NCI-H460 (cell line): ENCODE results near the gene LYPD3. TPM values are rescaled to one million over a fixed set of nuclear protein-coding genes. Genes with fewer than 3 reads are reported as not detected.
"Not testable (repeated sequence)": the region's sequence is repeated elsewhere in the genome, so short reads cannot be mapped to it uniquely, and the experiment has no call there.

Experiments
- DNase-seq: peaks from one replicate; pipeline ENCODE4 v3.0.0-alpha.2; 2016; ENCODE audit warnings: low read depth; ENCODE audit errors: extremely low read depth
- total RNA-seq: library from RNA; depleted of rRNA; stranded (reverse); fragments of >200 nt; shearing (Covaris generic); gene quantifications from 2 replicates; pipeline ENCODE4 v1.2.3, GENCODE V29; 2014

The LYPD3 gene
- total RNA-seq, 1 experiment from 2014 or later = 0.05 TPM

DNA sequence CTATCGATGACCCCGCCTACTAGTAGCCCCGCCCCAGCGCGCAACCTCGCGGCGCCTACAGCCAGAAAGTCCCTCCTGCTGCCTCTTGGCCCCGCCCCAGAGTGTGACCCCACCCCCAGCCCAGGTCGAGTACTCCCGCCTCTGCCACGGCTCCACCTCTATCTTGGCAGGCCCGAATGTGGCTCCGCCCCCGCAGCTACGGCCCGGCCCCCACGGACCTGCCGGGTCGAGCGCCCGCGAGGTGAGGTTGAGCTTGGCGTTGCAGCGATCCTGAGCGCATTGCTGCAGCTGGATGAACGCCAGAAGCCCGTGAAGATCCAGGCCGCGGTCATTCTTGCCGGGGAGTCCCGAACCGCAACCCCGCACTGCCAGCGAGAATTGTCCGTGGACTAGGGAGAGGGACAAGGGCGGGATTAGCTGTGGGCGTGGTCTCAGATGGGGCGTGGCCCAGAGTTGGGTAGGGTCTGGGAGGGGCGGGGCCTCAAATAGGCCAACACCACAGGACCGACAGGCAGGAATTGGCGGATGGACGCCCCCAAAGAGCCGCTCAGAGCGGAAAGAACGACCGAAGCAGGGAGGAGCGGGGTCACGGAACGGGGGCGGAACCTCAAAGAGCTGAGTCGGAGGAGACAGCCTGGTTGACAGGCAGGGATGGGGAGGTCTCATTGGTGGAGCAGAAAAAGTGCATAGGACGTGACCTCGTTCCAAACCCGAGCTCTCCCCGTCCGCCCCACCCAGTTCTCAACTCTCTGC lies 1.9 kb downstream of the LYPD3 start:
- DNase-seq = peak; percentile 91

DNA sequence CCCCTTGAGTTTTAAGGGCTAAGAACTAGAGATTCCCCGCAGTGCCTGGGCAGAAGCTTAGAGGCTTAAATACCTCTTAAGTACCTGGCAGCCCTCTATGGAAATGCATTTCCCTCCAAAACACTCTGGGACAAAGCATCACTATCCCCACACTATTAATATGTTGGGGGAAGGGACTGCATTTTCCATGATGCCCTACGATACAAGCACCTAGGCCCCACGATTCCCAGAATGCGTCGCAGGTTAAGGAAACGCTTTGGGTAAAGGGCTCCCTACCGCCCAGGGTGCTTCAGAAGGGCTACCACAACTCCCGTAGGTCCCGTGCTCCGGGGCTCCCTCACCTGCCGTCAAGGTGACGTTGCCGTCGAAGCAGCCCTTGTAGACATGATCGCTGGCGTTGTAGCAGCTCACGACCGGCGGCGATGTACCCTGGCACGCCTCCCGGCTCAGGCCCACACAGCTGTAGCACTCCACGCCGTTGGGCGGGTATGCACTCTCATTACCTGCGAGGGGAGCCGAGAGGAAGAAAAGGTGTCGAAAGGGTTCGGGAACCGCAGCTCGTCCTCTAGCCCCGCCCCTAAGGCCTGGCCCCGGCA lies 2.5 kb downstream of the LYPD3 start:
- DNase-seq = no peak

DNA sequence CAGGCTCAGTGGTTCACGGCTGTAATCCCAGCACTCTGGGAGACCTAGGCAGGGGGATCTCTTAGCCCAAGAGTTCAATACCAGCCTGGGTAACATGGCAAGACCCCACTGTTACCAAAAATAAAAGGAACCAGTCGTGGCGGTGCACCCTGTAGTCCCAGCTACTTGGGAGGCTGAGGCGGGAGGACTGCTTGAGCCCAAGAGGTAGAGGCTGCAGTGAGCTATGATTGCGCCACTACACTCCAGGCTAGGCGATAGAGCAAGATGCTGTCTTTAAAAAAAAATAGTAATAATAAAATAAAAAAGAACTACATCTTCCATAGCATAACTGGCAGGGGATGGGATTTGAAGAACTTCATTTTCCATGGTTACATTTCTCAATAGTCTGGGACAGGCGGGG lies 3.0 kb downstream of the LYPD3 start:
- no peak for DNase-seq

DNA sequence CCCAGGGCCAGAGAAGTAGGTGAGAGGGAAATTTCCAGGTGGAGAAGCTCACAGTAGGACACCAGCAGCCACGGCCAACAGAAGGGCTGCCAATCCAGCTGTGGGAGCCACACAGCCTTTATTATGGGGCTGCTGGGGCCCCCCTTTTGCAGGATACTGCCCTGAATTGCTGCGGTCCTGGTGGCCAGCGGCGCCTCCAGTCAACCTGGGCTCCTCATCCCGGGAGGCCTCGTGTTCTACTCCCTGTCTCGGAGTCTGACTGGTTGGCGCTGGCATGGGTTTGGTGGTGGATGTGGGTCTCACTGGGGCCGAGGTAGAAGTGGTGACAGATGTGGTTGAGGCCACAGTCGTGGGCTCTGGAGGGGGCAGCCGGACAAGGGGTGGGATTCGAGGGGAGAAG lies 4.1 kb downstream of the LYPD3 start:
- DNase-seq = no peak

DNA sequence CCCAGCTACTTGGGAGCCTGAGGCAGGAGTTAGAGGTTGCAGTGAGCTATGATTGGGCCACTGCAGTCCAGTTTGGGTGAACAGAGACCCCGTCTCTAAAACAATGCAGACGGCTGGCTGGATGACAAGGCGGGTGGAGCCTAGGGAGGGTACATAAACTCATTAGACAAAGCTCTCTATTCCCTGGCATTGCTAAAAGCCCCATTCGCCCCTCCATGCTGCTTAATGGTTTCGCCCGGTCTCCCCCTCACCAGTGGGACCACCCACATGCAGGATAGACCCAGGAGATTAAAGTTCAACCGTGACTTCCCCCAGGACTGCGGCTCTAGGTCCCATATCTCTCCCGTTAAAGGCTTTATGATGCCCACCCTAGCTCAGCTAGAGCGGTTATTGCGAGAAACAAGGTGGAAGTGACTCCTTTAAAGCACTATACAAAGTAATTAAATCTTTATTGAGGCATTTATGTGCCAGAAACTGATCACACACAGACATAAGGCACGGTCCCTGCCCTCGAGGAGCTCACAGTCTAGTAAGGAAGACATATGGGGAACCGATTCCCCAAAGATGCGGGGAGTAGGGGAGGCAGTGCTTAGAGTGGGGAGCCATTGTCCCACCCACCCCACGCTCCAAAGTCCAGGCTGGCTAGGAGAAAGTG lies 4.9 kb downstream of the LYPD3 start:
- DNase-seq = no peak

DNA sequence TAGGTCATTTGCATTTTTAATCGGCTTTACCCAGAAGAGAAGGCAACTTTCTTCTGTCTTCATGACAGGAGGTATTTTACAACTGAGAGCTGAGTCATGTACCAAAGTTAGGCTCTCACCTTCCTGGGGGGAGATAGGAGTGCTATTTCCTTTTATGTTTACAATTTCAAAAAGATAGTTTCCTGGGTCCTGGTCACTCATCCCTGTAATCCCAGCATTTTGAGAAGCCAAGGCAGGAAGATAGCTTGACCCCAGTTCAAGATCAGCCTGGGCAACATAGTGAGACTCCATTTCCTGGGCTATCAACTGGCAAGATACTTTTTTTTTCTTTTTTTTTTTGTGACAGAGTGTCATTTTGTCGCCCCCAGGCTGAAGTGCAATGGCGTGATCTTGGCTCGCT lies 7.6 kb downstream of the LYPD3 start:
- no peak for DNase-seq

DNA sequence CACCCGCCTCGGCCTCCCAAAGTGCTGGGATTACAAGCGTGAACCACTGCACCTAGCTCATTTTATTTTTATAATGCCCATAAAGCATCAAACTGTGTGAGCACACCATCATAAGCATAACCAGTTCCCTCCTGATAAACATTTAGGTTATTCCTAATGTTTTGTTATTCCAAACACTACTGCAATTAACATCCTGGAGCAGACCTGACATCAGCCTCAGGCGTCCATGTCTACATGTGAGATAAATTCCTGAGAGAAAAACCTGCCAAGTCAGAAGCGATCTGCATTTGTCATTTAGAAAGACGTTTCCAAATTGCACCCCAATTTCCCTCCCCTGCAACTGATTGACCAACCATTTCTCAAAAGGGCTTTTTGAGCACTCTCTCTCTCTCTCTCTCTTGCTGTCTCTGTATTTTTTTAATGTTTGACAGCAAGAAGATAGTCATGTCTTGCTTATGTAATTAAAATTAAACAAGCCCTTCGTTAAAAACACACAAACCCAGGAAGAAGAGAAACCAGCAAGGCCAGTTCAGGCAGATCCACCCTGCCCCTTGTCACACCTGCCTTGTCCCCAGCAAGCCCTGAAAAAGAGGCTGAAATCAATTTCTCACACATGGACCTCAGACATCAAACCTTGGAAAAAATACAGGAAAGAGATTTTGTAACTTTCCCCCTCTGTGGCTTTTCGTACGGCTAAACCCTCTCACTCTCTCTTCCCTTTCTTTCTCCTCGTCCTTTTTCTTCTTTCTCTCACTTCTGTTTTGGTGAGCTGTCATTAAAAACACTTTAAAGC lies 9.9 kb downstream of the LYPD3 start:
- DNase-seq = no peak

DNA sequence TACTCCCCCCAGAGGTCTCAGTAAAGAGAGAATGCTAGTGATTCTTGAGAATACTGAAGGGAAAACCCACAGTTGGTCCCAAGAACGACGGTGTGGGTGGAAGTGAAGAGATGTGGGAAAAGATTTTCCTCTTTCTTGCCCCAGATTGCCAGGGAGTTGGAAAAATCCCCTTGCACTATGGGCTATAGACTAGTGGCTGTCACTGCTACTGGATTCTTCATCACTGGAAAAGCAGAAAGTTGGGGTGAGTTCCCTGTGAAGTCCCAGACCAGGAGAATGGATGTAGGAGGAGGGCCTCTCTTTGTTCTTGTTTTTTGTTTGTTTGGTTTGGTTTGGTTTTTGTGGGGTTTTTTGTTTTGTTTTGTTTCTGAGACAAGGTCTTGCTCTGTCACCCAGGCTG lies 11.4 kb downstream of the LYPD3 start:
- no peak for DNase-seq

DNA sequence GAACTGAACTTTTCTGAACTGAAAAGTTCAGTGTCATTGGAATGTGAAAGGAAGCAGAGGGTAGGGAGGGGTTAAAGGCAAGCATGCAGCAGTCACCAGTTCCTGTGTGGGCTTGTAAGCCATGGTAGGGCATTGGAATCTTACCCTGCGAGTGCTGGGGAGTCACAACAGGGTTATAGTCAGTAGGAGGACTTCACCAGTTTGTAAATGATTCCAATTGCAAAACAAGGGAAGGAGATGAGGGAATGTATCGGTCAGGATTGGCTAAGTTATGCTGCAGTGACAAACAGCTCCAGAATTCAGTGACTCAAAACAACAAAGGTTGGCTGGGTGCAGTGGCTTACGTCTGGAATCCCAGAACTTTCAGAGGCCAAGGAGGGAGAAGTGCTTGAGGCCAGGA lies 12.8 kb downstream of the LYPD3 start:
- no peak for DNase-seq

DNA sequence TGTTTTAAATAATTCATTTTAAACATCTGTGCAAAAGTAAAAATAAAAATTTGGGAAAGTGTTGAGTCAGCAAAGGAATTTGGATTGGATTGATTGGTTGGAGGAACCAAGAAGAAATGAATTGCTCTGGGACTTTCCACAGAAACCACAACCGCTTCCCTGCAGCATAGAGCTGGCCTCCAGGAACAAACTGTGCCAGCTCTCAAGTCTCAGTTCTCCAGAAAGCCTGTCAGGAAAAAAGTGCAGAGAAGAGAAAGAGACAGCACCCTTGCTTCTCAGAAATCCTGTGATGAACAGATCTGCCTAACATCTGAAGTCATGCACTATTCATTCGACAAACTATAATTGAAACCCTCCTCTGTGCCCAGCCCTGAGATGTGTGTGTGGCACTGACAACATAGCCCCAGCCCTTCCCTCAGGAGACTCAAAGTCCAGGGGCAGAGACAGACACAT lies 14.8 kb downstream of the LYPD3 start:
- DNase-seq = no peak

DNA sequence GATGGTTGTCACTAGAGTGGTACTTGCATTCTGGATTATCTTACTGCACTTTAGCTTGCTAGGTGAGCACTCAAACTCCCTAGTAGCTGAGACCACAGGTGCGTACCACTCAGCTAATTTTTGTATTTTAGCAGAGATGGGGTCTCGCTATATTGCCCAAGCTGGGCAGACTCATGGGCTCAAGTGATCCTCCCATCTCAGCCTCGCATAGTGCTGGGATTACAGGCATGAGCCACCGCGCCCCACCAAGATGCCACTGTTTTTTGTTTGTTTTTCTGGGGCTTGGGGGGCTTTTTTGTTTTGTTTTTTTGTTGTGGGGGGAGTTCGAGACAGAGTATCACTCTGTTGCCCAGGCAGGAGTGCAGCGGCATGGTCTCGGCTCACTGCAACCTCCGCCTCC lies 17.8 kb downstream of the LYPD3 start:
- DNase-seq = no peak

DNA sequence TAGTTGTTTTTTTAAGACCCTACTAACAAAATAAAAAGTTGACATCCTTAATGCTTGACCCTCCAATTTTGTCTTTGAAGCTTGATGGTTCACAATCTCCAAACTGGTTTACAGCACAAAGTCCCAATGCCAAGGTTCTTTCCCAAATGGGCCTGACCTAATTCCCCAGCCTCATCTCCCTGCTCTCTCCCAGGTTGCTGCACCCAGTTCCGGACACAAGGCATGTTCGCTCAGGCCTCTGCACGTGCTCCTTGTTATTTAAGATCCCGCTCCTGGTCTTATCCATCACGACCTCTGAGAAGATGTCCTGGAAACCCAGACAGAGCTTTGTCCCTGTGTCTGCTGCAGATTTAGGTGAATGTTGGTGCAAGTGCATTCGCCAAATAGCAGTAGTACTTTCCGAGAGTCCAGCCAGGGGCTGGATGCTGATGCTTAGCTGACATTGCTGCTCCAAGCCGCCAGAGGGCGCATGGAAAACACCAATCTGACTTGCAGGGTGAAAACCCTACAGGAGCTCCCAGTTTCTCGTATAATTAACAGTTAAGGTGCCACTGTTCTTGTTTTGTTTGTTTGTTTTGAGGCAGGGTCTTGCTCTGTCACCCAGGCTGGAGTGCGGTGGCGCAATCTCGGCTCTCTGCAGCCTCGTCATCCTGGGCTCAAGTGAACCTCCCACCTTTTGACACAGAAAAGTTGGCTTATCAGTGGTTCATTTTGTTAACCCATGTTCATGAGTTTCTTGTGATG lies 18.5 kb downstream of the LYPD3 start:
- peak; percentile 62 for DNase-seq

DNA sequence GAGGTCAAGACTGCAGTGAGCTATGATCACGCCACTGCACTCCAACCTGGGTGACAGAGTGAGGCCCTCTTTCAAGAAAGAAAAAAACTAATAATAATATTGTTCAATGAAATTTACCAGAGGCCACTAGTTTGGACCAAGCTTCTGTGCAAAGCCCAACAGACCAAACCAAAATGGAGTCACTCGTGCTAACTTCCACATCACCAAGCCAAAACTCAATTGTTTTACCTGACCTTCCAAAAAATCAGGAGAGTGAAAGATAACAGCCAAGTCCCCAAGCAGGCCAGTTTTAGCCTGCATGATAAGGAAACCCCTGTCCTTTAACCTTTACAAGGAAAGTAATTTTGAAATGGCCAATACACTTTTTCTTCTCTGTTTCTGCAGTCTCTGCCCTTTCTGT lies 20.0 kb downstream of the LYPD3 start:
- DNase-seq = no peak

DNA sequence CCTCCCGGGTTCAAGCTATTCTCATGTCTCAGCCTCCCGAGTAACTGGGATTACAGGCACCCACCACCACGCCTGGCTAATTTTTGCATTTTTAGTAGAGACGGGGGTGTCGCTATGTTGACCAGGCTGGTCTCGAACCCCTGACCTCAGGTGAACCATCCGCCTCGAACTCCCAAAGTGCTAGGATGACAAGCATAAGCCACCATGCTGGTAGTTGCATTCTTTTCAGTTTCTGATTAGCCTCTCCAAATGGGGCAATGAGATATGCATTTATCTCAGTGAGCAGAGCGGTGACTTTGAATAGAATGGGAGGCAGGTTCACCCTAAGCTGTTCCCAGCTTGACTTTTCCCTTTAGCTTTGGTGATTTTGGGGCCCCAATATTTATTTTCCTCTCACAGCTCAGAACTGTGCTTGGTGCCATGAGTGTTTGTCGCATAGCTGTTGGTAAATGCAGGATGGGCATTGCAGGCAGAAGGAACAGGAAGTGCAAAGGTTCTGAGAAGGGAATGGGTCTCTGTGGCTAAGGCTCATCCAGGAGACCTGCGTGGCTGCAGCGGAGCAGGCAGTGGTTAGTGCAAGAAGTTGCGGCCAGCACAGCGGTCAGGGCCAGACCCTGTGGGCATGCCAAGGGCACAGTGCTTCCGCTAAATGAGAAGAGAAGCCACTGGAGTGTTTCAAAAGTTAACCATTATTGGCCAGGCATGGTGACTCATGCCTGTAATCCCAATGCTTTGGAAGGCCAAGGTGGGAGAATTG lies 20.7 kb downstream of the LYPD3 start:
- no peak for DNase-seq

DNA sequence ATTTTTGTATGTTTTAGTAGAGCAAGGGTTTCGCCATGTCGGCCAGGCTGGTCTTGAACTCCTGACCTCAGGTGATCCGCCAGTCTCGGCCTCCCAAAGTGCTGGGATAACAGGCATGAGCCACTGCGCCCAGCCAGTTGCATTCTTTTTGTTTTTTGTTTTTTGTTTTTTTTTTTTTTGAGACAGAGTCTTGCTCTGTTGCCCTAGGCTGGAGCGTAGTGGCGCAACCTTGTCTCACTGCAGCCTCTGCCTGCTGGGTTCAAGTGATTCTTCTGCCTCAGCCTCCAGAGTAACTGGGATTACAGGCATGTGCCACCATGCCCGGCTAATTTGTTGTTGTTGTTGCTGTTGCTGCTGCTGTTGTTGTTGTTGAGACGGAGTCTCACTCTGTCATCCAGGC lies 21.3 kb downstream of the LYPD3 start:
- DNase-seq = not testable (repeated sequence)

DNA sequence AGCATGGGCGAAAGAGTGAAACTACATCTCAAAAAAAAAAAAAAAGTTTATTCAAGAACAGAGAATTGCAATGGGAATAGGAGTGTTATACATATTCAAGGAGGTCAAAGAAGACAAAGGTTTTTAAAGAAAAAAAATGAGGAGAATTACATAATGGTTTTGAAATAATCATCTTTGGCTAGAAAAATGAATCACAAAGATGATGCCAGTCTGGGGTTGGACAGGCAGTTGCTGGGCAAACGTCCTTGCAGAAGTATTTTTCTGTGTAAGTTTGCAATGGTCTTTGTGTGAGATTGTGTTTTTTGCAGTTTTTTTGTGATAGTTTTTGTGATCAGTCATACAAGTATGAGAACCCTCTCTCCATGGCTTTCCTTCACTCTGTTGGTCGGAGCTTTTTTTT lies 23.7 kb downstream of the LYPD3 start:
- no peak for DNase-seq

DNA sequence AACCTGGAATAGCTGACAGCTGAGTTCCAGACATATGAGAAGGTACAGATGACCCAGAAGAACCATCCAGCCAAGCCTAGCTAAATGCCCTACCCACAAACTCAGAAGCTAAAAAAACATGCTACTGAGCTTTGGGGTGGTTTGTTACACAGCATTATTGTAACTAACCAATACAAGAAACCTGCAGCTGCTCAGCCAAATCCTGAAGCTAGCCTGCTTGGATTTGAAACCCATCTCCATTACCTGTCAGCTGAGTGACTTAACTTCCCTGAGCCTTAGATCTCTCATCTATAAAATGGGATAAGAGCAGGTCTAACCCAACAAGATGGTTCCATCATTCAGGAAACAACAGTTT lies 25.7 kb downstream of the LYPD3 start:
- no peak for DNase-seq

DNA sequence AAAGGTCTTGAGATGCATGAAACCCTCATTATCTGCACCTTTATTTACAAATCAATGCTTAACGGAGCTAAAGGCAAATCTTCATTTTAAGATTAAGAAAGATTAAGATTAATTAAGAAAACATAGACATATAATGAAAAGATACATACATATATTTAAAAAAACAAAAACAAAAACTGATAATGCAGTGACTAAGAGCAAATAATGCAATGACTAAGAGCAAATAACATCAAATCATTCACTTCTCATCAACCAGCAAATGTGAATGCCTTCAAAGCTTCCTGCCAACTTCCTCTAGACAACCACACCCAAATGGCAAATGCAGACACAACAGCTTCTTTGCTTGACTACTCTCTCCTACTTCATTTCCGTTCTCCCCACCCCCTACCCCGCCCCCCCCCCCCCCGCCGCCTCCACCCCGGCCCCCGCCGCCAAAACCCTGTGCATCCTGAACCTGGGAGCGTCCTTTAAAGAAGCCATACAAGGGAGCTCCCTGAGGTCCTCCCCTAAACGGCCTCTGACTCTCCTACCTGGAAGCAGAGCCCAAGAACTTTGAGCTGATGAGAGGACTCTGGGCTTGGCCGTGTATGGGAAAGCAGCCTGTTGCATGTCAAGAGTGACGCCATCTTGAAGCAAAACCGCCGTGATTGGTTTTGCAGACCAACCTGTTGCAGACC lies 26.2 kb downstream of the LYPD3 start:
- DNase-seq = peak; percentile 83

DNA sequence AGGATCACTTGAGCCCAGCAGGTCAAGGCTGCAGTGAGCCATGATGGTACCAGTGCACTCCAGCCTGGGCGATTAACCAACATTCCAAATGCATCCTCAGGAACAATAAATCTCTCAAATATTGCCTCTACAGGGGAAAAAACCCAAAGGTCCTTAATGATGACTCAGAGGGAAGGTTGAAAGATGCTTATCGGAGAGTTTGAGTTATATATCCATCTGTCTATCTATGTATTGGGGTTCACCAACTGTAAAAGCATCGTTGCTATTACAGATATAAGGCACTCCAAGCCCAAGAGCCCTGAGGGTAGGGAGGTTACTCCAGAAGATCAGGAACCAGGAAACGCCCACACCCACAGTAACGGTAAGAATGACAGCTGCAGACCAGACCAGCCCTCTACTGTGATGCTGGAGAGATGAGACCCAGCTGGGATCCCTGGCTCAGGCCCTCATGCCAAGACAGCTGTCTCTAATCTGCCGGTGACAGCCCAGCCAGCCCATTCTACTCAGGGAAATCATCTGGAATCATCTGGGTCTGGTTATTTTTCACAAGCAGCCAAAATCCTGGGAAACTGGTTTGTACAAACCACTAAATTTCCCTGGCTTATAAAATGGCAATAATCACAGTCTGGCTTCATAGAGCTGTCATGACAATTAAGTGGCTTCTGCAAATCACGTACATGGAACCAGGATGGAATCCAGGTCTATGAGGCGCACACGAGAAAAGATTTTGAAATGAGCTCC lies 26.9 kb downstream of the LYPD3 start:
- peak; percentile 47 for DNase-seq
